Mucosa of rectum (tissue), 2 donors: ENCODE data around the gene USP11.
"Not testable (repeated sequence)": the region's sequence is repeated elsewhere in the genome, so short reads cannot be mapped to it uniquely, and the experiment has no call there.

ENCODE experiments used
- H3K27ac ChIP-seq, 2 donors: one replicate each; pipeline ENCODE4 v1.7.0; 2013; ENCODE audit warnings: inconsistent platforms in 2 of 2, low read depth in 2 of 2, low read length in 2 of 2
- H3K27me3 ChIP-seq, 2 donors: one replicate each; pipeline ENCODE4 v1.7.0; 2013; ENCODE audit warnings: low read length in 2 of 2; ENCODE audit not compliant: control insufficient read depth in 2 of 2, insufficient read depth in 2 of 2
- H3K36me3 ChIP-seq, 2 donors: one replicate each; pipeline ENCODE4 v1.7.0; 2013; ENCODE audit warnings: low read length in 2 of 2; ENCODE audit not compliant: control insufficient read depth in 2 of 2, insufficient read depth in 2 of 2
- H3K4me1 ChIP-seq, 2 donors: one replicate each; pipeline ENCODE4 v1.7.0; 2013; ENCODE audit warnings: low read length in 2 of 2, mild to moderate bottlenecking in 1 of 2; ENCODE audit not compliant: control insufficient read depth in 2 of 2, insufficient read depth in 2 of 2
- H3K4me3 ChIP-seq, 2 donors: one replicate each; pipeline ENCODE4 v1.7.0; 2013; ENCODE audit warnings: low read length in 2 of 2
- H3K9ac ChIP-seq, 2 donors: one replicate each; pipeline ENCODE4 v1.7.0; 2013; ENCODE audit warnings: low read length in 2 of 2, low read depth in 1 of 2, mild to moderate bottlenecking in 1 of 2
- H3K9me3 ChIP-seq, 2 donors: one replicate each; pipeline ENCODE4 v1.7.0; 2013; ENCODE audit warnings: low read length in 2 of 2; ENCODE audit not compliant: control insufficient read depth in 2 of 2
- donor health status: healthy.
- donor health status: Normal muscosa, but diverticular disease.

USP11 gene

GRCh38 chrX:47242321-47242720 lies 9.5 kb downstream of the USP11 start:
- Histone ChIP-seq H3K27ac (no peak overlapping the region), H3K4me1 (no peaks in the 10 kb centered on the region), H3K4me3 (no peak overlapping the region), H3K9me3 (no peaks in the 10 kb centered on the region), H3K9ac (no peak overlapping the region), H3K27me3 (peaks cover 3 to 6% of the 10 kb centered on the region in 2 donors), H3K36me3 (peaks cover 19 to 37% of the 10 kb centered on the region in 2 donors)

- peaks cover 3 to 6% of the 10 kb centered on the region in 2 donors for H3K27me3 ChIP-seq
- no peak overlapping the region for H3K9ac ChIP-seq
- H3K27ac ChIP-seq = no peak overlapping the region
- no peak overlapping the region for H3K4me3 ChIP-seq
- H3K9me3 ChIP-seq = no peaks in the 10 kb centered on the region
- H3K36me3 ChIP-seq = peaks cover 19 to 37% of the 10 kb centered on the region in 2 donors
- H3K4me1 ChIP-seq = no peaks in the 10 kb centered on the region
Measured at GRCh38 chrX:47243351-47243750, 10.5 kb downstream of the USP11 start.

GRCh38 chrX:47244676-47245075 lies 11.9 kb downstream of the USP11 start:
- Histone ChIP-seq H3K4me1 (no peaks in the 10 kb centered on the region), H3K9ac (no peak overlapping the region), H3K9me3 (no peaks in the 10 kb centered on the region), H3K27me3 (peaks cover 2 to 6% of the 10 kb centered on the region in 2 donors), H3K36me3 (peaks cover 19 to 37% of the 10 kb centered on the region in 2 donors), H3K4me3 (no peak overlapping the region), H3K27ac (no peak overlapping the region)

DNA sequence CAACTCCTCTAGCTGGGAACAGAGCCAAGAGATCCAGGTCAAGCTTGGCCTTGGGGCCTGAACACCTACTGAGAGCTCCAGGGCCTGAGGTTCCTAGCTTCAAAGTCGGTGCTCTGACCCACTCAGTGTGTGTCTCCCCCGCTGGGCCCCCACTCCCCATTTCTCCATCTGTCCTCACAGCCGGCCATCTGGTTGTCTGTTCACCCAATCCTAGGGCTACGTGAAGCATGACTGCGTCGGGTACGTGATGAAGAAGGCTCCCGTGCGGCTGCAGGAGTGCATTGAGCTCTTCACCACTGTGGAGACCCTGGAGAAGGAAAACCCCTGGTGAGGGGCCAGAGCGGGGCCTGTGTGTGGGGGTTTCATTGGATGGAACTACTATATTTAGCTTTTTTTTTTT lies 12.3 kb downstream of the USP11 start:
- no peak overlapping the region for H3K4me3 ChIP-seq
- H3K36me3 ChIP-seq = peaks cover 19 to 32% of the 10 kb centered on the region in 2 donors
- peaks cover 0 to 6% of the 10 kb centered on the region in 2 donors for H3K27me3 ChIP-seq
- H3K27ac ChIP-seq = no peak overlapping the region
- no peaks in the 10 kb centered on the region for H3K9me3 ChIP-seq
- H3K4me1 ChIP-seq = no peaks in the 10 kb centered on the region
- no peak overlapping the region for H3K9ac ChIP-seq

DNA sequence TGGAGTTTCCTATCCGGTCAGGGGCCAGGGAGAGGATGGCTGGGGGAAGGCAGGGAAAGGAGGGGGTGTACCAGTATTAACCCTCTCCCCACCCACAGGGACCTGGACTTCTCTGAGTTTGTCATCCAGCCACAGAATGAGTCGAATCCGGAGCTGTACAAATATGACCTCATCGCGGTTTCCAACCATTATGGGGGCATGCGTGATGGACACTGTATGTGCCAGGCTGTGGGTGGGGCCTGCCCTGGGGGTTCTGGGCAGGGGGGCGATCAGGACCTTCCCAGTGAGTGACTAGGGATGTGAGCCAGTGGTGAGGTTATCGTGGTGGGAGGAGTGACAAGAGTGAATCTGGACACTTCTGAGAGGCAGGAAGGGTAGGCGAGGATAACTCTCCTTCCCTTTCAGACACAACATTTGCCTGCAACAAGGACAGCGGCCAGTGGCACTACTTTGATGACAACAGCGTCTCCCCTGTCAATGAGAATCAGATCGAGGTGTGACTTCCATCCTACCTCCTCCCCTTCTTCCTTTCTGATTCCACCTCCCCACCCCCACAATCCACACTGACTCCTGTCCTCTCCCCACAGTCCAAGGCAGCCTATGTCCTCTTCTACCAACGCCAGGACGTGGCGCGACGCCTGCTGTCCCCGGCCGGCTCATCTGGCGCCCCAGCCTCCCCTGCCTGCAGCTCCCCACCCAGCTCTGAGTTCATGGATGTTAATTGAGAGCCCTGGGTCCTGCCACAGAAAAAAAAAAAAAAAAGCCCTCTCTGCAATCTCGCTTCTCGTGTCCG lies 14.6 kb downstream of the USP11 start:
- Histone ChIP-seq H3K9ac (no peak overlapping the region), H3K9me3 (no peaks in the 10 kb centered on the region), H3K4me3 (no peak overlapping the region), H3K27ac (no peak overlapping the region), H3K4me1 (no peaks in the 10 kb centered on the region), H3K36me3 (peaks cover 9 to 13% of the 10 kb centered on the region in 2 donors), H3K27me3 (no peaks in the 10 kb centered on the region)

DNA sequence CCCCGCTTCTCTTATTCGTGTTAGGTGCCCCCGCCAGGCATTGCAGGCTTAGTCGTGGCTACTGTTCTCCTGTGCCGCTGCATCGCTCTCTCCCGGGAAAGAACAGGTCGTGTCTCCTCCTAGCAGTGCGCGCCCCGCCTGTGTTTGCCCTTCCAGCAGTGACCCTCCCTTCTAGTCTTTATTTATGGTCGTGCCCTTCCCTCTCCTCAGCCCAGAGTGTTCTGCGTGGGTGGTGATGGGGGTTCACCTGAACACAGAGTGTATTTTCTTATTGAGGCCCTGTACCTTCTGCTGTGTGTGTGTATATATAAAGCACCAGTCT lies 15.2 kb downstream of the USP11 start:
- H3K36me3 ChIP-seq = peaks cover 6 to 13% of the 10 kb centered on the region in 2 donors
- H3K27me3 ChIP-seq = no peaks in the 10 kb centered on the region
- H3K27ac ChIP-seq = no peak overlapping the region

GRCh38 chrX:47248576-47248975 lies 15.8 kb downstream of the USP11 start:
- Histone ChIP-seq H3K9ac (no peak overlapping the region), H3K36me3 (peaks cover 6 to 13% of the 10 kb centered on the region in 2 donors), H3K27me3 (no peaks in the 10 kb centered on the region), H3K27ac (no peak overlapping the region), H3K9me3 (no peaks in the 10 kb centered on the region), H3K4me1 (no peaks in the 10 kb centered on the region), H3K4me3 (no peak overlapping the region)

More for the DNA sequence above, 15.2 kb downstream of the USP11 start:
- Histone ChIP-seq H3K9ac (no peak overlapping the region), H3K4me1 (no peaks in the 10 kb centered on the region), H3K9me3 (no peaks in the 10 kb centered on the region), H3K4me3 (no peak overlapping the region)

GRCh38 chrX:47250017-47250347 lies 17.2 kb downstream of the USP11 start:
- H3K9me3 ChIP-seq = peaks cover 0 to 2% of the 10 kb centered on the region in 2 donors
- H3K27me3 ChIP-seq = no peaks in the 10 kb centered on the region
- H3K27ac ChIP-seq = no peak overlapping the region
- H3K9ac ChIP-seq = no peak overlapping the region
- no peak overlapping the region for H3K4me3 ChIP-seq
- peaks cover 0 to 6% of the 10 kb centered on the region in 2 donors for H3K36me3 ChIP-seq
- H3K4me1 ChIP-seq = no peaks in the 10 kb centered on the region

GRCh38 chrX:47257620-47258019 lies 24.8 kb downstream of the USP11 start:
- H3K9me3 ChIP-seq, H3K36me3 ChIP-seq, H3K9ac ChIP-seq, H3K4me3 ChIP-seq, H3K4me1 ChIP-seq, H3K27ac ChIP-seq: not testable (repeated sequence)
- H3K27me3 ChIP-seq = peaks cover 3 to 11% of the 10 kb centered on the region in 2 donors

GRCh38 chrX:47264483-47265173 lies 31.8 kb downstream of the USP11 start:
- Histone ChIP-seq H3K36me3 (no peaks in the 10 kb centered on the region), H3K9ac (no peak overlapping the region), H3K9me3 (no peaks in the 10 kb centered on the region), H3K27ac (no peak overlapping the region), H3K27me3 (peaks cover 3 to 9% of the 10 kb centered on the region in 2 donors), H3K4me1 (no peaks in the 10 kb centered on the region), H3K4me3 (no peak overlapping the region)
